Measurements from ENCODE around the gene MYOF. TPM values are rescaled to one million over a fixed set of nuclear protein-coding genes. Genes with fewer than 3 reads are reported as not detected.

MYOF gene
- polyA plus RNA-seq, 1 of the 3 experiments (the other 2 are of a cell fraction): 103 TPM

GRCh38 chr10:93408783-93409182, 73.4 kb downstream of the MYOF start:
- Histone ChIP-seq H3K4me2 (no peak overlapping the region), H2AFZ (ENCODE audit: low read depth) (no peak overlapping the region), H3K27ac (ENCODE audit: low read depth in 2 of 2, low read length in 1 of 2) (no peak overlapping the region), H3K36me3 (replicated peaks in 1 of 2; ENCODE audit: control insufficient read depth in 1 of 2, insufficient read depth in 2 of 2, low read length in 1 of 2) (peaks cover 4 to 48% of the 10 kb centered on the region in 2 experiments), H3K9me3 (no peaks in the 10 kb centered on the region), H3K9ac (no peak overlapping the region), H3K27me3 (ENCODE audit: insufficient read depth) (no peaks in the 10 kb centered on the region), H3K79me2 (ENCODE audit: insufficient read depth) (peaks cover 14% of the 10 kb centered on the region), H3K4me1 (ENCODE audit: control insufficient read depth in 1 of 2, insufficient read depth in 2 of 2, low read depth in 1 of 2, low read length in 1 of 2) (no peaks in the 10 kb centered on the region), H4K20me1 (ENCODE audit: insufficient read depth) (no peaks in the 10 kb centered on the region), H3K9me2 (no peaks in the 10 kb centered on the region), H3F3A (replicated peaks; ENCODE audit: insufficient read depth) (peaks cover 4% of the 10 kb centered on the region), H3K4me3 (ENCODE audit: low read depth in 2 of 2, low read length in 1 of 2) (no peak overlapping the region)
- WGBS (ENCODE audit: low lambda C conversion rate): 89% methylated on average over 6 of the region's 8 CpGs
- ChIA-PET POLR2A (no interaction called here), CTCF (interaction anchor here (1.4 kb wide), 1 partner anchor 74 kb away, joined by 4 read pairs; the partner anchor contains the start of gene MYOF)
- TF ChIP-seq USF2 (IDR thresholded peaks at IDR 0.05; ENCODE audit: borderline replicate concordance, low read depth, low read length) (no peak), RAD21 (IDR thresholded peaks at IDR 0.05; ENCODE audit: low read length) (no peak), SMC3 (IDR thresholded peaks at IDR 0.05; ENCODE audit: low read depth, low read length) (no peak), GABPA (IDR thresholded peaks at IDR 0.05; ENCODE audit: low read depth) (no peak), YY1 (IDR thresholded peaks at IDR 0.05; ENCODE audit: low read depth) (no peak), RXRA (IDR thresholded peaks at IDR 0.05; ENCODE audit: borderline replicate concordance, low read depth) (no peak), RFX5 (IDR thresholded peaks at IDR 0.05; ENCODE audit: low read length) (no peak), TEAD4 (IDR thresholded peaks at IDR 0.05; ENCODE audit: borderline replicate concordance, insufficient read depth) (no peak), CTCF (IDR thresholded peaks at IDR 0.05) (no peak), NFIC (IDR thresholded peaks at IDR 0.05; ENCODE audit: borderline replicate concordance) (no peak)
- TF ChIP-seq, protein P1, sequence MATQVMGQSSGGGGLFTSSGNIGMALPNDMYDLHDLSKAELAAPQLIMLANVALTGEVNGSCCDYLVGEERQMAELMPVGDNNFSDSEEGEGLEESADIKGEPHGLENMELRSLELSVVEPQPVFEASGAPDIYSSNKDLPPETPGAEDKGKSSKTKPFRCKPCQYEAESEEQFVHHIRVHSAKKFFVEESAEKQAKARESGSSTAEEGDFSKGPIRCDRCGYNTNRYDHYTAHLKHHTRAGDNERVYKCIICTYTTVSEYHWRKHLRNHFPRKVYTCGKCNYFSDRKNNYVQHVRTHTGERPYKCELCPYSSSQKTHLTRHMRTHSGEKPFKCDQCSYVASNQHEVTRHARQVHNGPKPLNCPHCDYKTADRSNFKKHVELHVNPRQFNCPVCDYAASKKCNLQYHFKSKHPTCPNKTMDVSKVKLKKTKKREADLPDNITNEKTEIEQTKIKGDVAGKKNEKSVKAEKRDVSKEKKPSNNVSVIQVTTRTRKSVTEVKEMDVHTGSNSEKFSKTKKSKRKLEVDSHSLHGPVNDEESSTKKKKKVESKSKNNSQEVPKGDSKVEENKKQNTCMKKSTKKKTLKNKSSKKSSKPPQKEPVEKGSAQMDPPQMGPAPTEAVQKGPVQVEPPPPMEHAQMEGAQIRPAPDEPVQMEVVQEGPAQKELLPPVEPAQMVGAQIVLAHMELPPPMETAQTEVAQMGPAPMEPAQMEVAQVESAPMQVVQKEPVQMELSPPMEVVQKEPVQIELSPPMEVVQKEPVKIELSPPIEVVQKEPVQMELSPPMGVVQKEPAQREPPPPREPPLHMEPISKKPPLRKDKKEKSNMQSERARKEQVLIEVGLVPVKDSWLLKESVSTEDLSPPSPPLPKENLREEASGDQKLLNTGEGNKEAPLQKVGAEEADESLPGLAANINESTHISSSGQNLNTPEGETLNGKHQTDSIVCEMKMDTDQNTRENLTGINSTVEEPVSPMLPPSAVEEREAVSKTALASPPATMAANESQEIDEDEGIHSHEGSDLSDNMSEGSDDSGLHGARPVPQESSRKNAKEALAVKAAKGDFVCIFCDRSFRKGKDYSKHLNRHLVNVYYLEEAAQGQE (IDR thresholded peaks at IDR 0.05; ENCODE audit: low read depth, low read length): no peak
- TF ChIP-seq, protein P2, sequence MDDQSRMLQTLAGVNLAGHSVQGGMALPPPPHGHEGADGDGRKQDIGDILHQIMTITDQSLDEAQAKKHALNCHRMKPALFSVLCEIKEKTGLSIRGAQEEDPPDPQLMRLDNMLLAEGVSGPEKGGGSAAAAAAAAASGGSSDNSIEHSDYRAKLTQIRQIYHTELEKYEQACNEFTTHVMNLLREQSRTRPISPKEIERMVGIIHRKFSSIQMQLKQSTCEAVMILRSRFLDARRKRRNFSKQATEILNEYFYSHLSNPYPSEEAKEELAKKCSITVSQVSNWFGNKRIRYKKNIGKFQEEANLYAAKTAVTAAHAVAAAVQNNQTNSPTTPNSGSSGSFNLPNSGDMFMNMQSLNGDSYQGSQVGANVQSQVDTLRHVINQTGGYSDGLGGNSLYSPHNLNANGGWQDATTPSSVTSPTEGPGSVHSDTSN (IDR thresholded peaks at IDR 0.05): no peak
- DNase-seq: no peak

Measured in SK-N-SH (cell line).